K562 (cell line): ENCODE measurements around the gene BOD1L1. TPM values are rescaled to one million over a fixed set of nuclear protein-coding genes. Genes with fewer than 3 reads are reported as not detected.

Source experiments
- ATAC-seq: fragments of 200-7000 bp; cut with Tn5 transposase; 3 replicates; pipeline ENCODE4 v1.9.1; 2020; ENCODE audit warnings: moderate library complexity
- BruUV-seq: library from RNA; stranded (reverse); fragments of 400-500 nt; replicated peaks from 2 replicates; lab custom pipeline; 2021; lab: Mats Ljungman, UMichigan
- CTCF ChIA-PET: fragments of 300-600 bp; formaldehyde crosslinking; extraction: SDS; loops from one replicate; lab custom pipeline; 2021; ENCODE audit warnings: low intra/inter-chr PET ratio; lab: Yijun Ruan, JAX
- POLR2A ChIA-PET: fragments of 300-600, 350-650 bp; sonication (Branson Sonifier 250); formaldehyde crosslinking; extraction: SDS; loops from one replicate; lab custom pipeline; 2021; ENCODE audit warnings: antibody characterized with exemption, inconsistent platforms; lab: Yijun Ruan, JAX
- DNase-seq, 4 experiments: peaks; one replicate each; pipeline versions ENCODE4 v3.0.0 to v3.0.0-alpha.2; 2011 to 2018; ENCODE audit warnings: low spot score in 3 of 4, mixed read lengths in 3 of 4; ENCODE audit errors: extremely low read depth in 1 of 4
- FAIRE-seq: peaks from 2 replicates; lab custom pipeline; 2011; peaks lifted over from hg19 to GRCh38; lab: Jason Lieb, UNC
- H2AFZ ChIP-seq: 2 replicates; pipeline ENCODE4 v1.6.0; 2011; ENCODE audit warnings: low read depth, low read length, control low read depth, inconsistent platforms
- H3K27ac ChIP-seq: fragments of 200-600 bp; 3 replicates; pipeline ENCODE4 v1.8.0; 2011; ENCODE audit warnings: low read depth, mild to moderate bottlenecking, control low read depth, inconsistent platforms, low read length, moderate library complexity, mixed read lengths; ENCODE audit errors: extremely low read depth
- H3K27me3 ChIP-seq, 2 experiments: fragments of 300-600 bp in 1 of 2; 2 replicates in 1 of 2; 3 replicates in 1 of 2; pipeline versions ENCODE4 v1.6.0 to v1.8.0; 2011; ENCODE audit warnings: inconsistent platforms in 2 of 2, low read length in 2 of 2, mild to moderate bottlenecking in 1 of 2, mixed read lengths in 1 of 2, moderate library complexity in 1 of 2; ENCODE audit not compliant: control insufficient read depth in 2 of 2, insufficient read depth in 2 of 2
- H3K36me3 ChIP-seq: fragments of 300-600 bp; 3 replicates; pipeline ENCODE4 v1.8.0; 2011; ENCODE audit warnings: mild to moderate bottlenecking, low read length, inconsistent platforms; ENCODE audit not compliant: control insufficient read depth, insufficient read depth
- H3K4me1 ChIP-seq, 2 experiments: fragments of 200-600 bp in 1 of 2; replicated peaks in 1 of 2; 2 replicates in 1 of 2; 3 replicates in 1 of 2; pipeline versions ENCODE4 v1.5.1 to v1.8.0; 2011; ENCODE audit warnings: inconsistent platforms in 2 of 2, low read length in 2 of 2, mild to moderate bottlenecking in 1 of 2, mixed read lengths in 1 of 2, moderate library complexity in 1 of 2; ENCODE audit not compliant: control insufficient read depth in 2 of 2, insufficient read depth in 2 of 2
- H3K4me2 ChIP-seq: 2 replicates; pipeline ENCODE4 v1.6.1; 2011; ENCODE audit warnings: low read length, control low read depth, inconsistent platforms, mixed read lengths; ENCODE audit not compliant: insufficient read depth
- H3K4me3 ChIP-seq: fragments of 200-600 bp; sonication (generic), shearing (Covaris generic); 2 replicates; pipeline ENCODE4 v1.5.1; 2016; ENCODE audit warnings: control low read depth, inconsistent platforms
- H3K79me2 ChIP-seq: fragments of 200-600 bp; 3 replicates; pipeline ENCODE4 v1.8.0; 2011; ENCODE audit warnings: low read length, inconsistent platforms; ENCODE audit not compliant: control insufficient read depth, insufficient read depth
- H3K9ac ChIP-seq, 2 experiments: 2 replicates each; pipeline versions ENCODE4 v1.6.0 to v1.6.1; 2011; ENCODE audit warnings: low read depth in 2 of 2, low read length in 2 of 2, control low read depth in 1 of 2, inconsistent platforms in 1 of 2, mild to moderate bottlenecking in 1 of 2, mixed read lengths in 1 of 2; ENCODE audit not compliant: insufficient read depth in 1 of 2
- H3K9me1 ChIP-seq: one replicate; pipeline ENCODE4 v1.6.0; 2011; ENCODE audit warnings: inconsistent platforms, mild to moderate bottlenecking, low read length, moderate library complexity; ENCODE audit not compliant: control insufficient read depth, insufficient read depth
- H3K9me3 ChIP-seq: replicated peaks from 2 replicates; pipeline ENCODE4 v1.5.1; 2011; ENCODE audit warnings: low read depth, low read length, inconsistent platforms; ENCODE audit not compliant: control insufficient read depth, insufficient read depth
- H4K20me1 ChIP-seq: replicated peaks from 2 replicates; pipeline ENCODE4 v1.6.1; 2011; ENCODE audit warnings: low read length, inconsistent platforms, mixed read lengths; ENCODE audit not compliant: control insufficient read depth, insufficient read depth
- ATF2 ChIP-seq: sonication (generic); formaldehyde crosslinking; IDR thresholded peaks from 2 replicates; pipeline ENCODE4 v1.8.1; 2022; ENCODE audit warnings: missing genetic modification reagents
- BCLAF1 ChIP-seq, 2 experiments: fragments of 450-650 bp in 1 of 2; IDR thresholded peaks; 2 replicates each; pipeline ENCODE4 v1.6.1; 2011 to 2017; ENCODE audit warnings: low read depth in 2 of 2, antibody characterized with exemption in 1 of 2, borderline replicate concordance in 1 of 2, low read length in 1 of 2, mild to moderate bottlenecking in 1 of 2, mixed read lengths in 1 of 2; ENCODE audit not compliant: control insufficient read depth in 1 of 2
- CREB3 ChIP-seq: fragments of 450-650 bp; conservative IDR thresholded peaks from 2 replicates; pipeline ENCODE4 v1.6.1; 2016; ENCODE audit warnings: missing genetic modification characterization, low read depth, mild to moderate bottlenecking, missing compliant biosample characterization, moderate library complexity
- CSDE1 ChIP-seq, 2 experiments: fragments of 450-650 bp; IDR thresholded peaks; 2 replicates each; pipeline ENCODE4 v1.6.1; 2016; ENCODE audit warnings: mild to moderate bottlenecking in 1 of 2
- CXXC5 ChIP-seq: fragments of 250-450 bp; sonication (Bioruptor Pico); IDR thresholded peaks from 2 replicates; pipeline ENCODE4 v1.8.0; 2022; ENCODE audit warnings: inconsistent platforms, mild to moderate bottlenecking, moderate library complexity
- FOXK1 ChIP-seq: sonication (generic); formaldehyde crosslinking; IDR thresholded peaks from 2 replicates; pipeline ENCODE4 v1.8.0; 2022; ENCODE audit warnings: missing genetic modification reagents, mild to moderate bottlenecking, borderline replicate concordance
- HLTF ChIP-seq: fragments of 450-650 bp; IDR thresholded peaks from 2 replicates; pipeline ENCODE4 v1.6.1; 2016
- HNRNPH1 ChIP-seq: fragments of 200-400 bp; formaldehyde crosslinking; optimal IDR thresholded peaks from 2 replicates; pipeline ENCODE3; 2017; ENCODE audit warnings: low read depth, mild to moderate bottlenecking, low read length, moderate library complexity
- MECOM ChIP-seq: fragments of 250-450 bp; sonication (Bioruptor Pico); IDR thresholded peaks from 2 replicates; pipeline ENCODE4 v1.8.0; 2022; ENCODE audit warnings: inconsistent platforms
- NUFIP1 ChIP-seq: fragments of 450-650 bp; IDR thresholded peaks from 2 replicates; pipeline ENCODE4 v1.6.1; 2018; ENCODE audit not compliant: partially characterized antibody
- RHOXF2B ChIP-seq: fragments of 250-450 bp; sonication (Bioruptor Pico); conservative IDR thresholded peaks from 2 replicates; pipeline ENCODE4 v1.5.1; 2021
- SMAD2 ChIP-seq: fragments of 150-350 bp; IDR thresholded peaks from 2 replicates; pipeline ENCODE4 v1.6.1; 2014; ENCODE audit warnings: low read depth, mild to moderate bottlenecking, low read length
- TCF7 ChIP-seq: sonication (generic); IDR thresholded peaks from 2 replicates; pipeline ENCODE4 v1.6.1; 2016; ENCODE audit warnings: antibody characterized with exemption, borderline replicate concordance
- ZBTB34 ChIP-seq: fragments of 250-450 bp; sonication (Bioruptor Pico); IDR thresholded peaks from 2 replicates; pipeline ENCODE4 v1.8.0; 2021; ENCODE audit warnings: mild to moderate bottlenecking, moderate library complexity
- ZNF23 ChIP-seq: fragments of 250-450 bp; sonication (Bioruptor Pico); IDR thresholded peaks from 2 replicates; pipeline ENCODE4 v1.4.0; 2020; ENCODE audit warnings: mild to moderate bottlenecking
- ZNF41 ChIP-seq: fragments of 250-450 bp; sonication (Bioruptor Pico); conservative IDR thresholded peaks from 2 replicates; pipeline ENCODE4 v1.4.0; 2020; ENCODE audit warnings: mild to moderate bottlenecking
- ZNF584 ChIP-seq: fragments of 200-800 bp; sonication (Bioruptor generic); IDR thresholded peaks from 2 replicates; pipeline ENCODE4 v1.6.1; 2016; ENCODE audit warnings: low read depth, mild to moderate bottlenecking, missing genetic modification characterization, missing compliant biosample characterization
- ZNF766 ChIP-seq: fragments of 200-800 bp; sonication (Bioruptor generic); conservative IDR thresholded peaks from 2 replicates; pipeline ENCODE4 v1.6.1; 2016; ENCODE audit warnings: missing genetic modification characterization, missing compliant biosample characterization
- WGBS: fragments of 100-300 bp; shearing (Covaris generic); methylation state at CpG from one replicate; pipeline ENCODE4 v1.1.6; 2016; ENCODE audit warnings: low coverage, mixed read lengths; ENCODE audit not compliant: insufficient coverage; ENCODE audit errors: missing lambda C conversion rate; 5-methylcytosine and 5-hydroxymethylcytosine counted together
- in situ Hi-C: fragments of 300-500 bp; cut with MboI; formaldehyde crosslinking; loops from 4 replicates; pipeline ENCODE4 v1.15.0; 2018; ENCODE audit warnings: inconsistent platforms, mixed read lengths
- intact Hi-C: fragments of 100-400 bp; cut with micrococcal nuclease; formaldehyde crosslinking; loops from 2 replicates; pipeline ENCODE4 v1.14.2; 2022
- polyA plus RNA-seq, 8 experiments: library from polyadenylated mRNA; depleted of rRNA in 4 of 8; stranded (reverse) in 5 of 8; unstranded in 3 of 8; fragments of >200 nt; fragmentation: Nextera tagmentation in 2 of 8; fragmentation: Illumina TruSeq in 1 of 8; extraction: Ambion mirVana in 2 of 8; extraction: Trizol in 1 of 8; gene quantifications; 2 replicates each; pipeline versions ENCODE4 v1.2.1 to v1.2.3, GENCODE V29; 2011 to 2014; ENCODE audit warnings: inconsistent platforms in 1 of 8, missing spikeins in 1 of 8
- total RNA-seq, 7 experiments: library from RNA; depleted of rRNA in 6 of 7; stranded (reverse); fragments of >200 nt in 6 of 7; fragmentation: Illumina TruSeq in 2 of 7; extraction: Trizol in 2 of 7; gene quantifications; 2 replicates each; pipeline versions ENCODE4 v1.2.1 to v1.2.3, GENCODE V29; 2011 to 2021; ENCODE audit warnings: low replicate concordance in 1 of 7

BOD1L1 gene
- total and polyA plus RNA-seq, 9 of the 15 experiments (the other 6 are each of a cell fraction or from before 2014, with no cell fraction given): 4.8 to 23.2 (median 17.7) TPM

- Histone ChIP-seq H3K4me3 (no peak overlapping the region), H3K79me2 (no peaks in the 10 kb centered on the region), H2AFZ (no peak overlapping the region), H3K27me3 (no peaks in the 10 kb centered on the region), H3K9ac (no peak overlapping the region), H3K9me3 (no peaks in the 10 kb centered on the region), H4K20me1 (no peaks in the 10 kb centered on the region), H3K27ac (no peak overlapping the region), H3K36me3 (no peaks in the 10 kb centered on the region), H3K4me1 (no peaks in the 10 kb centered on the region), H3K9me1 (no peaks in the 10 kb centered on the region), H3K4me2 (no peak overlapping the region)
- BruUV-seq: no TSS peak
- ChIA-PET POLR2A (no interaction called here), CTCF (no interaction called here)
- intact Hi-C loops (no loop called here), in situ Hi-C loops (loop anchor here (10.0 kb wide), 1 partner anchor 824 kb away; no protein-coding TSS in a partner anchor)
- ATAC-seq (no peak), DNase-seq (no peak), FAIRE-seq (no peak)
- 0% methylated on average over 1 of the region's 1 CpG for WGBS
- TF ChIP-seq ZNF23 (CRISPR knock-in tag) (no peak), CSDE1 (IDR thresholded peaks at IDR 0.05) (no peak), FOXK1 (no peak), RHOXF2B (no peak), HNRNPH1 (no peak), TCF7 (no peak), NUFIP1 (no peak), ZNF41 (CRISPR knock-in tag) (no peak), MECOM (CRISPR knock-in tag) (no peak), ATF2 (no peak), HLTF (no peak), ZNF584 (CRISPR knock-in tag) (no peak), ZNF766 (no peak), CXXC5 (no peak), CREB3 (tag) (no peak), ZBTB34 (CRISPR knock-in tag) (no peak), SMAD2 (no peak), BCLAF1 (IDR thresholded peaks at IDR 0.05; ENCODE audit: borderline replicate concordance in 1 of 2, control insufficient read depth in 1 of 2, low read depth in 2 of 2, low read length in 1 of 2) (no peak)
Measured at GRCh38 chr4:13558881-13559280, 68.6 kb downstream of the BOD1L1 start.
